A549 (cell line): ENCODE data around the gene GPR35. TPM values are rescaled to one million over a fixed set of nuclear protein-coding genes. Genes with fewer than 3 reads are reported as not detected.

Experiments
- ATAC-seq, 2 experiments: fragments of 200-7000 bp in 1 of 2; fragments of >200 bp in 1 of 2; cut with Nextera tagmentation in 1 of 2; cut with Tn5 transposase in 1 of 2; 3 replicates each; pipeline versions ENCODE4 v1.8.0 to v1.9.1; 2018 to 2020; ENCODE audit warnings: mild to moderate bottlenecking in 1 of 2, moderate library complexity in 1 of 2
- CTCF ChIA-PET: fragments of 300-600 bp; sonication (Branson Sonifier 250); formaldehyde crosslinking; extraction: SDS; loops from one replicate; lab custom pipeline; 2021; ENCODE audit warnings: antibody characterized with exemption, inconsistent platforms; lab: Yijun Ruan, JAX
- POLR2A ChIA-PET: fragments of 350-600 bp; formaldehyde crosslinking; extraction: SDS; loops from one replicate; lab custom pipeline; 2021; ENCODE audit warnings: antibody characterized with exemption, inconsistent platforms; lab: Yijun Ruan, JAX
- DNase-seq, 2 experiments: peaks; one replicate each; pipeline versions ENCODE4 v3.0.0 to v3.0.0-alpha.2; 2011 to 2016; ENCODE audit warnings: low read depth in 1 of 2, low spot score in 1 of 2
- FAIRE-seq: peaks from 2 replicates; lab custom pipeline; 2011; peaks lifted over from hg19 to GRCh38; lab: Jason Lieb, UNC
- H3K27ac ChIP-seq, 2 experiments: fragments of >200 bp; sonication (Bioruptor Twin); formaldehyde crosslinking; 3 replicates each; pipeline ENCODE4 v1.5.1; 2016 to 2017
- H3K4me1 ChIP-seq: fragments of >200 bp; sonication (Bioruptor Twin); formaldehyde crosslinking; 3 replicates; pipeline ENCODE4 v1.6.1; 2016
- H3K4me2 ChIP-seq: fragments of >200 bp; sonication (Bioruptor Twin); formaldehyde crosslinking; 3 replicates; pipeline ENCODE4 v1.6.1; 2016
- H3K4me3 ChIP-seq: fragments of >200 bp; sonication (Bioruptor Twin); formaldehyde crosslinking; 3 replicates; pipeline ENCODE4 v1.5.1; 2016
- H3K9me3 ChIP-seq: fragments of >200 bp; sonication (Bioruptor Twin); formaldehyde crosslinking; 3 replicates; pipeline ENCODE4 v1.6.1; 2016
- CHD2 ChIP-seq: fragments of 150-350 bp; IDR thresholded peaks from 2 replicates; pipeline ENCODE4 v1.6.1; 2014; ENCODE audit warnings: low read length; ENCODE audit not compliant: partially characterized antibody
- EP300 ChIP-seq, 2 experiments: fragments of >200 bp; sonication (Bioruptor Twin); formaldehyde crosslinking; IDR thresholded peaks; 2 replicates in 1 of 2; 3 replicates in 1 of 2; pipeline ENCODE4 v1.6.1; 2016 to 2017
- FOSL2 ChIP-seq, 2 experiments: fragments of 450-650 bp in 1 of 2; fragments of >200 bp in 1 of 2; sonication (Bioruptor Twin) in 1 of 2; formaldehyde crosslinking; IDR thresholded peaks; 2 replicates each; pipeline versions ENCODE4 v1.5.0 to v1.6.1; 2016 to 2020; ENCODE audit warnings: mild to moderate bottlenecking in 1 of 2, moderate library complexity in 1 of 2
- GATA3 ChIP-seq: IDR thresholded peaks from 2 replicates; pipeline ENCODE4 v1.6.1; 2012; ENCODE audit warnings: borderline replicate concordance
- HES2 ChIP-seq: fragments of >200 bp; sonication (Bioruptor Twin); formaldehyde crosslinking; IDR thresholded peaks from 2 replicates; pipeline ENCODE4 v1.6.1; 2016
- HEYL ChIP-seq: fragments of 250-450 bp; sonication (Bioruptor Pico); IDR thresholded peaks from 2 replicates; pipeline ENCODE4 v1.8.0; 2021; ENCODE audit warnings: mild to moderate bottlenecking, moderate library complexity
- HMGXB4 ChIP-seq: fragments of 250-450 bp; sonication (Bioruptor Pico); IDR thresholded peaks from 2 replicates; pipeline ENCODE4 v1.5.0; 2021; ENCODE audit warnings: mild to moderate bottlenecking, moderate library complexity, borderline replicate concordance
- HOXA7 ChIP-seq: fragments of 250-450 bp; sonication (Bioruptor Pico); IDR thresholded peaks from 2 replicates; pipeline ENCODE4 v1.5.0; 2020; ENCODE audit warnings: mild to moderate bottlenecking, moderate library complexity
- JUNB ChIP-seq: fragments of >200 bp; sonication (Bioruptor Twin); formaldehyde crosslinking; IDR thresholded peaks from 2 replicates; pipeline ENCODE4 v1.6.1; 2016
- KDM5A ChIP-seq: fragments of 200-600 bp; sonication (generic); IDR thresholded peaks from 2 replicates; pipeline ENCODE4 v1.6.1; 2016; ENCODE audit warnings: antibody characterized with exemption, mild to moderate bottlenecking
- MAFK ChIP-seq: fragments of 450-650 bp; IDR thresholded peaks from 2 replicates; pipeline ENCODE4 v1.6.1; 2014; ENCODE audit not compliant: partially characterized antibody
- MAZ ChIP-seq: fragments of 150-350 bp; IDR thresholded peaks from 2 replicates; pipeline ENCODE4 v1.6.1; 2014; ENCODE audit warnings: antibody characterized with exemption, low read depth, low read length, borderline replicate concordance
- MYC ChIP-seq: IDR thresholded peaks from 2 replicates; pipeline ENCODE4 v1.6.1; 2012; ENCODE audit warnings: mild to moderate bottlenecking, inconsistent platforms, low read length, improper control_type of control experiment, borderline replicate concordance
- NFE2L2 ChIP-seq: fragments of 150-350 bp; conservative IDR thresholded peaks from 2 replicates; pipeline ENCODE4 v1.6.1; 2014; ENCODE audit warnings: low read length
- POLR2AphosphoS2 ChIP-seq: conservative IDR thresholded peaks from 2 replicates; pipeline ENCODE4 v1.6.1; 2012; ENCODE audit warnings: low read length, improper control_type of control experiment, inconsistent platforms
- RAD21 ChIP-seq, 2 experiments: fragments of >200 bp in 1 of 2; sonication (Bioruptor Twin) in 1 of 2; formaldehyde crosslinking in 1 of 2; IDR thresholded peaks in 1 of 2; conservative IDR thresholded peaks in 1 of 2; 2 replicates in 1 of 2; 3 replicates in 1 of 2; pipeline ENCODE4 v1.6.1; 2012 to 2018; ENCODE audit warnings: inconsistent platforms in 1 of 2
- RARB ChIP-seq: fragments of 250-450 bp; sonication (Bioruptor Pico); IDR thresholded peaks from 2 replicates; pipeline ENCODE4 v1.8.0; 2021; ENCODE audit warnings: mild to moderate bottlenecking, moderate library complexity
- RCOR1 ChIP-seq: fragments of 150-350 bp; IDR thresholded peaks from 2 replicates; pipeline ENCODE4 v1.6.1; 2014; ENCODE audit warnings: antibody characterized with exemption, low read length, low read depth
- REST ChIP-seq: fragments of 200-600 bp; sonication (generic); IDR thresholded peaks from 2 replicates; pipeline ENCODE4 v1.6.1; 2016; ENCODE audit warnings: antibody characterized with exemption, mild to moderate bottlenecking, moderate library complexity
- ZSCAN20 ChIP-seq: fragments of 250-450 bp; sonication (Bioruptor Pico); IDR thresholded peaks from 2 replicates; pipeline ENCODE4 v1.8.0; 2022; ENCODE audit warnings: mild to moderate bottlenecking, moderate library complexity
- WGBS: methylation state at CpG from one replicate; pipeline ENCODE4 v1.1.6; 2017; ENCODE audit errors: missing lambda C conversion rate; 5-methylcytosine and 5-hydroxymethylcytosine counted together
- polyA plus RNA-seq, 4 experiments: library from polyadenylated mRNA; depleted of rRNA in 3 of 4; stranded (reverse); fragments of >200 nt; fragmentation: RNase III in 1 of 4; extraction: RNeasy Plus Mini Kit Qiagen cat#74134 plus additional on column Dnase treatment in 1 of 4; gene quantifications; 2 replicates in 3 of 4; 3 replicates in 1 of 4; pipeline ENCODE4 v1.2.3, GENCODE V29; 2011 to 2017
- TF ChIP-seq, protein P1 (sequence below): fragments of 250-450 bp; sonication (Bioruptor Pico); IDR thresholded peaks from 2 replicates; pipeline ENCODE4 v1.5.0; 2020; ENCODE audit warnings: low read depth, mild to moderate bottlenecking, moderate library complexity
- TF ChIP-seq, protein P2 (sequence below): fragments of 450-650 bp; IDR thresholded peaks from 2 replicates; pipeline ENCODE4 v1.6.1; 2014; ENCODE audit warnings: antibody characterized with exemption

Gene GPR35
- polyA plus RNA-seq, 2 of the 4 experiments (the other 2 are of a cell fraction), result 0.65 to 0.90 TPM

GRCh38 chr2:240589850-240590525 is 35.3 kb upstream of the GPR35 start:
- Histone ChIP-seq H3K4me1 (peaks cover 16% of the 10 kb centered on the region), H3K9me3 (no peaks in the 10 kb centered on the region), H3K4me3 (no peak overlapping the region), H3K4me2 (no peak overlapping the region), H3K27ac (no peak overlapping the region)
- ATAC-seq (no peak), FAIRE-seq (no peak), DNase-seq (no peak)
- TF ChIP-seq MAZ (no peak), CHD2 (no peak), GATA3 (no peak), HES2 (no peak), NFE2L2 (no peak), POLR2AphosphoS2 (no peak), MYC (no peak), KDM5A (no peak), HEYL (CRISPR knock-in tag) (no peak), REST (no peak), RAD21 (conservative IDR thresholded peaks at IDR 0.05 in 1 of 2, IDR thresholded peaks at IDR 0.05 in 1 of 2) (no peak), EP300 (IDR thresholded peaks at IDR 0.05) (no peak), HOXA7 (CRISPR knock-in tag) (no peak), JUNB (no peak), ZSCAN20 (CRISPR knock-in tag) (no peak)
- TF ChIP-seq, protein P1, sequence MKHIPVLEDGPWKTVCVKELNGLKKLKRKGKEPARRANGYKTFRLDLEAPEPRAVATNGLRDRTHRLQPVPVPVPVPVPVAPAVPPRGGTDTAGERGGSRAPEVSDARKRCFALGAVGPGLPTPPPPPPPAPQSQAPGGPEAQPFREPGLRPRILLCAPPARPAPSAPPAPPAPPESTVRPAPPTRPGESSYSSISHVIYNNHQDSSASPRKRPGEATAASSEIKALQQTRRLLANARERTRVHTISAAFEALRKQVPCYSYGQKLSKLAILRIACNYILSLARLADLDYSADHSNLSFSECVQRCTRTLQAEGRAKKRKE (CRISPR knock-in tag), result no peak
- TF ChIP-seq, protein P2, sequence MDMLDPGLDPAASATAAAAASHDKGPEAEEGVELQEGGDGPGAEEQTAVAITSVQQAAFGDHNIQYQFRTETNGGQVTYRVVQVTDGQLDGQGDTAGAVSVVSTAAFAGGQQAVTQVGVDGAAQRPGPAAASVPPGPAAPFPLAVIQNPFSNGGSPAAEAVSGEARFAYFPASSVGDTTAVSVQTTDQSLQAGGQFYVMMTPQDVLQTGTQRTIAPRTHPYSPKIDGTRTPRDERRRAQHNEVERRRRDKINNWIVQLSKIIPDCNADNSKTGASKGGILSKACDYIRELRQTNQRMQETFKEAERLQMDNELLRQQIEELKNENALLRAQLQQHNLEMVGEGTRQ, result no peak
- WGBS, result 85% methylated on average over 14 of the region's 16 CpGs
- ChIA-PET POLR2A (no interaction called here), CTCF (interaction anchor here (1.0 to 3.1 kb wide), 3 partner anchors 14 to 24 kb away, joined by 3 to 14 read pairs (median 4); partner anchors contain the start of gene RNPEPL1)

DNA sequence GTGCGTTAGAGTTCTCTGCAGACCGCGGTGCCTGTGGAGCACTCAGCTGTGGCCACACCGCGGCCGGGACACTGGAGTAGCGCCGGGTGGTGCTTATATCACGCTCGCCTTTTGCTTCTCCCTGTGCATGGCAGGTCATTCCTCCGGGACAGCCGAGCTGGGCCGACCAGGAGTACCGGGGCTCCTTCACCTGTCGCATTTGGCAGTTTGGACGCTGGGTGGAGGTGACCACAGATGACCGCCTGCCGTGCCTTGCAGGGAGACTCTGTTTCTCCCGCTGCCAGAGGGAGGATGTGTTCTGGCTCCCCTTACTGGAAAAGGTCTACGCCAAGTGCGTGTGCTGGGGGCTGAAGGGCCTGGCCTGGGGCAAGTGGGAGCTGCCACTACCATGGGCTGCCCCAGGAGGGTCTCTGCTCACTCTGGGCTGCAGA is 34.6 kb upstream of the GPR35 start:
- WGBS, result 98% methylated on average over 20 of the region's 21 CpGs
- DNase-seq (no peak), FAIRE-seq (no peak), ATAC-seq (no peak)
- ChIA-PET POLR2A (no interaction called here), CTCF (interaction anchor here (1.0 to 3.1 kb wide), 2 partner anchors 22 to 24 kb away, joined by 4 to 14 read pairs; partner anchors contain the start of gene RNPEPL1)
- Histone ChIP-seq H3K4me2 (no peak overlapping the region), H3K4me1 (peaks cover 12% of the 10 kb centered on the region), H3K9me3 (no peaks in the 10 kb centered on the region), H3K4me3 (no peak overlapping the region), H3K27ac (no peak overlapping the region)
- TF ChIP-seq ZSCAN20 (CRISPR knock-in tag) (no peak), MAFK (no peak), EP300 (IDR thresholded peaks at IDR 0.05) (no peak), HMGXB4 (no peak), FOSL2 (IDR thresholded peaks at IDR 0.05) (no peak), FOSL2 (CRISPR knock-in tag; IDR thresholded peaks at IDR 0.05) (no peak), NFE2L2 (no peak), RCOR1 (no peak), REST (no peak), RARB (no peak)
- TF ChIP-seq, protein P1 (CRISPR knock-in tag), result no peak
